ENCODE results near the gene GRIK3. TPM values are rescaled to one million over a fixed set of nuclear protein-coding genes. Genes with fewer than 3 reads are reported as not detected.

GRIK3 gene
- total and polyA plus RNA-seq, 2 donors (not counting 1 experiment from before 2014, with no cell fraction given): not detected

DNA sequence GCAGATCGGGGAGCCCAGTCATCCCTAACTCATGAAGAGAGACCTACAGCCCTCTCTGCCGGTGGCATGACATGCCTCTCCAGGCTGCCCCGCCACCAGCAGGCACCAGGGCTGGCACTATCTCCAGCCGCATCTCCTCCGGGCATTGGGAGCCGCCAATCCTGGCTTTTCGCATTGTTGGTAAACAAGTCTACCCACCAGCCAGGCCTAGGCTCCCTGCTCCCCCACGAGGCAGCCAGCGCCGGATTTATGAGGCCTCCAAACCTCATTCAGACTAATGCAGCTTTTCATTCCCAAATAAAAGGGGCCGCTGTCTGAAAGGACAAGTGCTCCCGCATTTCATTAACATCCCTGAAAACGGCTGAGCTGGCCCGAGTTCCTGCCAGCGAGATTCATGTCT lies 3.4 kb upstream of the GRIK3 start:
- H3K4me1 ChIP-seq (ENCODE audit: control insufficient read depth, extremely low read depth, insufficient read depth, low read length): no peaks in the 10 kb centered on the region
- DNase-seq (ENCODE audit: low read depth in 2 of 2): no peak
- H3K27me3 ChIP-seq (ENCODE audit: control insufficient read depth, insufficient read depth, low read length): peaks cover 21% of the 10 kb centered on the region
- no peaks in the 10 kb centered on the region for H3K36me3 ChIP-seq (ENCODE audit: control insufficient read depth, insufficient read depth, low read length)
- TF ChIP-seq, protein P1, sequence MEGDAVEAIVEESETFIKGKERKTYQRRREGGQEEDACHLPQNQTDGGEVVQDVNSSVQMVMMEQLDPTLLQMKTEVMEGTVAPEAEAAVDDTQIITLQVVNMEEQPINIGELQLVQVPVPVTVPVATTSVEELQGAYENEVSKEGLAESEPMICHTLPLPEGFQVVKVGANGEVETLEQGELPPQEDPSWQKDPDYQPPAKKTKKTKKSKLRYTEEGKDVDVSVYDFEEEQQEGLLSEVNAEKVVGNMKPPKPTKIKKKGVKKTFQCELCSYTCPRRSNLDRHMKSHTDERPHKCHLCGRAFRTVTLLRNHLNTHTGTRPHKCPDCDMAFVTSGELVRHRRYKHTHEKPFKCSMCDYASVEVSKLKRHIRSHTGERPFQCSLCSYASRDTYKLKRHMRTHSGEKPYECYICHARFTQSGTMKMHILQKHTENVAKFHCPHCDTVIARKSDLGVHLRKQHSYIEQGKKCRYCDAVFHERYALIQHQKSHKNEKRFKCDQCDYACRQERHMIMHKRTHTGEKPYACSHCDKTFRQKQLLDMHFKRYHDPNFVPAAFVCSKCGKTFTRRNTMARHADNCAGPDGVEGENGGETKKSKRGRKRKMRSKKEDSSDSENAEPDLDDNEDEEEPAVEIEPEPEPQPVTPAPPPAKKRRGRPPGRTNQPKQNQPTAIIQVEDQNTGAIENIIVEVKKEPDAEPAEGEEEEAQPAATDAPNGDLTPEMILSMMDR (conservative IDR thresholded peaks at IDR 0.05 in 1 of 2, IDR thresholded peaks at IDR 0.05 in 1 of 2; ENCODE audit: low read depth in 1 of 2, low read length in 2 of 2): no peak
- no peak for TF ChIP-seq EZH2 (IDR thresholded peaks at IDR 0.05; ENCODE audit: low read length, missing control alignments)
- H3K9me3 ChIP-seq (ENCODE audit: control insufficient read depth, insufficient read depth, low read depth, low read length): no peaks in the 10 kb centered on the region
- no peak overlapping the region for H3K4me3 ChIP-seq (replicated peaks in 1 of 4; ENCODE audit: control extremely low read depth in 1 of 4, insufficient read depth in 1 of 4, low read depth in 3 of 4, low read length in 4 of 4)
- H4K20me1 ChIP-seq (ENCODE audit: control insufficient read depth, extremely low read depth, insufficient read depth, low read length): no peaks in the 10 kb centered on the region
- no peak overlapping the region for H3K27ac ChIP-seq (ENCODE audit: insufficient read depth, low read length)
- H3K9ac ChIP-seq (ENCODE audit: insufficient read depth, low read length): no peak overlapping the region
- H3K4me2 ChIP-seq (ENCODE audit: extremely low read depth, insufficient read depth, low read length): no peak overlapping the region
- no peak overlapping the region for H2AFZ ChIP-seq (ENCODE audit: low read length)
- no peaks in the 10 kb centered on the region for H3K79me2 ChIP-seq (ENCODE audit: control insufficient read depth, insufficient read depth, low read length)

DNA sequence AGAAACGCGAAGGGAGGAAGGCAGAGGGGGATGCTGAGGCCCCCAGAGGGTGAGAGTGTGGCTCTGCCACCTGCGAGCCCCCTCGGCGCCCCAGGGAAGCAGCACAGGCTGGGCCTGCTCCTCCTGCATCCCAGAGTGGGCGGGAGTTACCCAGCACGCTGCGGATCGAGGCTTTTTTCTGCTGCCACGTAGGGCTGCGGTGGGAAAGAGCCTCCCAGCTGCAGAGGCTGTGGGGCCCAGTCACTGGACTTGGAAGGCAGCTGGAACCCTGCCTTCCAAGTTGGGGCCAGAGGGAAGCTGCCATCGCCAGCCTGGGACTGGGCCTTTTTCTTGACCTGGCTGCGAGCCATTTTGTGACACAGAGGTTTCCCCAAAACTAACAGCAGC lies 2.3 kb upstream of the GRIK3 start:
- no peaks in the 10 kb centered on the region for H3K4me1 ChIP-seq (ENCODE audit: control insufficient read depth, extremely low read depth, insufficient read depth, low read length)
- H4K20me1 ChIP-seq (ENCODE audit: control insufficient read depth, extremely low read depth, insufficient read depth, low read length): no peaks in the 10 kb centered on the region
- no peaks in the 10 kb centered on the region for H3K79me2 ChIP-seq (ENCODE audit: control insufficient read depth, insufficient read depth, low read length)
- H3K4me2 ChIP-seq (ENCODE audit: extremely low read depth, insufficient read depth, low read length): no peak overlapping the region
- no peak overlapping the region for H2AFZ ChIP-seq (ENCODE audit: low read length)
- TF ChIP-seq EZH2 (IDR thresholded peaks at IDR 0.05; ENCODE audit: low read length, missing control alignments): no peak
- TF ChIP-seq, protein P1 (conservative IDR thresholded peaks at IDR 0.05 in 1 of 2, IDR thresholded peaks at IDR 0.05 in 1 of 2; ENCODE audit: low read depth in 1 of 2, low read length in 2 of 2): no peak
- no peak overlapping the region for H3K4me3 ChIP-seq (replicated peaks in 1 of 4; ENCODE audit: control extremely low read depth in 1 of 4, insufficient read depth in 1 of 4, low read depth in 3 of 4, low read length in 4 of 4)
- H3K27me3 ChIP-seq (ENCODE audit: control insufficient read depth, insufficient read depth, low read length): peaks cover 29% of the 10 kb centered on the region
- H3K9me3 ChIP-seq (ENCODE audit: control insufficient read depth, insufficient read depth, low read depth, low read length): no peaks in the 10 kb centered on the region
- no peak overlapping the region for H3K9ac ChIP-seq (ENCODE audit: insufficient read depth, low read length)
- DNase-seq (ENCODE audit: low read depth in 2 of 2): no peak
- no peak overlapping the region for H3K27ac ChIP-seq (ENCODE audit: insufficient read depth, low read length)
- H3K36me3 ChIP-seq (ENCODE audit: control insufficient read depth, insufficient read depth, low read length): no peaks in the 10 kb centered on the region

DNA sequence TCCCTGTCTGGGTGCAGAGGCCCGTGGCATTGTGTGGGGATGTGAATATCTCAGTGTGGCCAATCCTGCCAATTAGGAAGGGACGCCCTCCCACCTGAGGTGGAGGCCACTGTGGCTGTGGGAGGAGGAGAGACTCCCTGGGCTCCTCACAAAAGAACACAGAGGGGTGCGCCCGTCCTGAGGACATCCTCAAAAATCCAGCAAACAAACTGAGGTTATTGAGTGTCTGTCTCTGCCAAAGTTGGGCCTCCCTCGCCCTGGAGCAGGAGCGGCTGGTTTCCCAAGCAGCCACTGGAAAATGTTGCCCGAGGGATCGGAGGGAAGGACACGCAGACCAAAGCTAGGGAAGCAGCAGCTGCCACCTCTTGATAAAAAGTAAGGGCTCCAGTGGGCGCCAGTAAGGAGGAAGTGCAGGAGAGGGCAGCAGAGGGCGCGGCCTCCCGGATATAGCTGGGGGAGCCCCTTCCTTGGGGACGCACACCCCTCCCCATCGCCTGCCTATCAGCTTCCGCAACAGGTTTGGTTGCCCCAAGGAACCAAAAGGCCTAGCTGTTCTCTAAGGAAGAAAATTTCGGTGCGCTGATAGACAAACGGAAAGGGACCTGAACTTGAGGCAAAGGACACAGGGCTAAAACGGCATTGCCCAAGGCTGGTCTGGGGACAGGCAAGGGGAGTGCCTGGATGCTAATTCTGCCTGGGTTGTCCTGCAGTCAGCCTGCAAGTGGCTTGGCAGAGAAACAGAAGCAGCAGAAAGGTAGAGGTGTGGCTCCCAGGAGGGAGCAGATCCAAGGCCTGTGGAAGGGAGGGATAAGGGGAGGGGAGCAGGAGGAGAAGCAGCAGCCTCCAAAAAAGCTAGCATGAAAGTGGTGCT lies 1.7 kb upstream of the GRIK3 start:
- no peak overlapping the region for H3K27ac ChIP-seq (ENCODE audit: insufficient read depth, low read length)
- TF ChIP-seq, protein P1 (conservative IDR thresholded peaks at IDR 0.05 in 1 of 2, IDR thresholded peaks at IDR 0.05 in 1 of 2; ENCODE audit: low read depth in 1 of 2, low read length in 2 of 2): no peak
- no peak for TF ChIP-seq EZH2 (IDR thresholded peaks at IDR 0.05; ENCODE audit: low read length, missing control alignments)
- H4K20me1 ChIP-seq (ENCODE audit: control insufficient read depth, extremely low read depth, insufficient read depth, low read length): no peaks in the 10 kb centered on the region
- H3K79me2 ChIP-seq (ENCODE audit: control insufficient read depth, insufficient read depth, low read length): no peaks in the 10 kb centered on the region
- H3K36me3 ChIP-seq (ENCODE audit: control insufficient read depth, insufficient read depth, low read length): no peaks in the 10 kb centered on the region
- H3K4me3 ChIP-seq (replicated peaks in 1 of 4; ENCODE audit: control extremely low read depth in 1 of 4, insufficient read depth in 1 of 4, low read depth in 3 of 4, low read length in 4 of 4): no peak overlapping the region
- H3K9me3 ChIP-seq (ENCODE audit: control insufficient read depth, insufficient read depth, low read depth, low read length): no peaks in the 10 kb centered on the region
- no peak overlapping the region for H2AFZ ChIP-seq (ENCODE audit: low read length)
- H3K9ac ChIP-seq (ENCODE audit: insufficient read depth, low read length): no peak overlapping the region
- no peak for DNase-seq (ENCODE audit: low read depth in 2 of 2)
- no peaks in the 10 kb centered on the region for H3K4me1 ChIP-seq (ENCODE audit: control insufficient read depth, extremely low read depth, insufficient read depth, low read length)
- peaks cover 29% of the 10 kb centered on the region for H3K27me3 ChIP-seq (ENCODE audit: control insufficient read depth, insufficient read depth, low read length)
- no peak overlapping the region for H3K4me2 ChIP-seq (ENCODE audit: extremely low read depth, insufficient read depth, low read length)

Measured in fibroblast of lung (primary cell).